ENCODE measurements around the gene GNG7.

- TF ChIP-seq CTCF (IDR thresholded peaks at IDR 0.05) (no peak), POLR2A (IDR thresholded peaks at IDR 0.05) (no peak)
These were observed 48.5 kb downstream of the GNG7 start for GRCh38 chr19:2653710-2654707.
